IMR-90 (cell line): ENCODE measurements around the gene TOM1. TPM values are rescaled to one million over a fixed set of nuclear protein-coding genes. Genes with fewer than 3 reads are reported as not detected.

Experiments used
- ATAC-seq: fragments of 200-7000 bp; cut with Tn5 transposase; 2 replicates; pipeline ENCODE4 v1.9.1; 2020; ENCODE audit warnings: low read depth, mild to moderate bottlenecking, moderate library complexity
- BruUV-seq: library from RNA; stranded (reverse); fragments of 400-500 nt; replicated peaks from 2 replicates; lab custom pipeline; 2021; lab: Mats Ljungman, UMichigan
- CTCF ChIA-PET: fragments of 300-600 bp; formaldehyde crosslinking; extraction: SDS; loops from one replicate; lab custom pipeline; 2021; ENCODE audit warnings: antibody characterized with exemption; lab: Yijun Ruan, JAX
- POLR2A ChIA-PET: fragments of 300-600 bp; sonication (Branson Sonifier 250); formaldehyde crosslinking; loops from one replicate; lab custom pipeline; 2022; ENCODE audit warnings: antibody characterized with exemption; ENCODE audit not compliant: unreplicated experiment; lab: Charles Lee
- DNase-seq: peaks from one replicate; pipeline ENCODE4 v3.0.0; 2013
- H2AFZ ChIP-seq: replicated peaks from 2 replicates; pipeline ENCODE3; 2013; ENCODE audit warnings: low read length, mild to moderate bottlenecking; ENCODE audit not compliant: poor library complexity
- H2AK5ac ChIP-seq: 2 replicates; pipeline ENCODE4 v1.6.1; 2013; ENCODE audit warnings: low read depth, low read length, inconsistent platforms
- H2AK9ac ChIP-seq: replicated peaks from 2 replicates; pipeline ENCODE3; 2013; ENCODE audit warnings: mild to moderate bottlenecking, low read depth, low read length, moderate library complexity; ENCODE audit not compliant: poor library complexity
- H2BK120ac ChIP-seq: 2 replicates; pipeline ENCODE4 v1.6.1; 2013; ENCODE audit warnings: low read depth, low read length, inconsistent platforms
- H2BK15ac ChIP-seq: 3 replicates; pipeline ENCODE4 v1.6.1; 2013; ENCODE audit warnings: low read depth, low read length, inconsistent platforms
- H2BK20ac ChIP-seq: 2 replicates; pipeline ENCODE4 v1.6.1; 2013; ENCODE audit warnings: low read depth, mild to moderate bottlenecking, inconsistent platforms, low read length, moderate library complexity
- H2BK5ac ChIP-seq: 2 replicates; pipeline ENCODE4 v1.6.1; 2013; ENCODE audit warnings: mild to moderate bottlenecking, low read depth, low read length, inconsistent platforms; ENCODE audit not compliant: poor library complexity, severe bottlenecking
- H3K14ac ChIP-seq: replicated peaks from 2 replicates; pipeline ENCODE4 v1.6.1; 2013; ENCODE audit warnings: low read depth, low read length, inconsistent platforms
- H3K18ac ChIP-seq: 2 replicates; pipeline ENCODE4 v1.6.1; 2013; ENCODE audit warnings: low read depth, low read length, control low read depth
- H3K23ac ChIP-seq: 2 replicates; pipeline ENCODE4 v1.6.1; 2013; ENCODE audit warnings: low read depth, low read length, inconsistent platforms
- H3K27ac ChIP-seq: 2 replicates; pipeline ENCODE4 v1.5.1; 2013; ENCODE audit warnings: mild to moderate bottlenecking, control low read depth, low read length; ENCODE audit not compliant: insufficient read depth
- H3K27me3 ChIP-seq: 2 replicates; pipeline ENCODE4 v1.6.1; 2013; ENCODE audit warnings: low read length; ENCODE audit not compliant: control insufficient read depth, insufficient read depth
- H3K36me3 ChIP-seq: 2 replicates; pipeline ENCODE4 v1.6.1; 2013; ENCODE audit warnings: low read length, mixed read lengths; ENCODE audit not compliant: control insufficient read depth, insufficient read depth
- H3K4ac ChIP-seq: 2 replicates; pipeline ENCODE4 v1.6.1; 2013; ENCODE audit warnings: low read depth, low read length, inconsistent platforms
- H3K4me1 ChIP-seq: 2 replicates; pipeline ENCODE4 v1.6.1; 2013; ENCODE audit warnings: low read length, mixed read lengths; ENCODE audit not compliant: control insufficient read depth, insufficient read depth
- H3K4me2 ChIP-seq: 2 replicates; pipeline ENCODE4 v1.6.1; 2013; ENCODE audit warnings: low read depth, mild to moderate bottlenecking, control low read depth, low read length, moderate library complexity
- H3K4me3 ChIP-seq: 2 replicates; pipeline ENCODE4 v1.5.1; 2013; ENCODE audit warnings: low read depth, mild to moderate bottlenecking, control low read depth, low read length, moderate library complexity; ENCODE audit not compliant: insufficient read depth
- H3K56ac ChIP-seq: 2 replicates; pipeline ENCODE4 v1.6.1; 2013; ENCODE audit warnings: low read length, inconsistent platforms; ENCODE audit not compliant: insufficient read depth; ENCODE audit errors: extremely low read depth
- H3K79me1 ChIP-seq, 2 experiments: 2 replicates each; pipeline ENCODE4 v1.6.1; 2013; ENCODE audit warnings: low read length in 2 of 2, inconsistent platforms in 1 of 2, low read depth in 1 of 2
- H3K9ac ChIP-seq: 2 replicates; pipeline ENCODE4 v1.6.1; 2013; ENCODE audit warnings: low read depth, low read length, control low read depth
- H3K9me1 ChIP-seq: 2 replicates; pipeline ENCODE4 v1.6.1; 2013; ENCODE audit warnings: low read length, inconsistent platforms; ENCODE audit not compliant: insufficient read depth
- H3K9me3 ChIP-seq: 2 replicates; pipeline ENCODE4 v1.6.1; 2013; ENCODE audit warnings: low read length; ENCODE audit not compliant: control insufficient read depth, insufficient read depth
- H4K20me1 ChIP-seq: 2 replicates; pipeline ENCODE4 v1.6.1; 2013; ENCODE audit warnings: low read length, inconsistent platforms; ENCODE audit not compliant: insufficient read depth
- H4K5ac ChIP-seq: 2 replicates; pipeline ENCODE4 v1.6.1; 2013; ENCODE audit warnings: mild to moderate bottlenecking, low read depth, low read length, control low read depth
- H4K8ac ChIP-seq, 2 experiments: 2 replicates each; pipeline ENCODE4 v1.6.1; 2013; ENCODE audit warnings: low read depth in 2 of 2, low read length in 2 of 2, control low read depth in 1 of 2, inconsistent platforms in 1 of 2
- H4K91ac ChIP-seq: 2 replicates; pipeline ENCODE4 v1.6.1; 2013; ENCODE audit warnings: low read depth, low read length, inconsistent platforms; ENCODE audit not compliant: insufficient read depth
- MAFK ChIP-seq: IDR thresholded peaks from 2 replicates; pipeline ENCODE4 v1.6.1; 2012; ENCODE audit warnings: low read depth, low read length, improper control_type of control experiment
- MAZ ChIP-seq: IDR thresholded peaks from 2 replicates; pipeline ENCODE4 v1.6.1; 2012; ENCODE audit warnings: low read depth, mild to moderate bottlenecking, low read length, improper control_type of control experiment, moderate library complexity, borderline replicate concordance
- NFE2L2 ChIP-seq: fragments of 150-350 bp; IDR thresholded peaks from 2 replicates; pipeline ENCODE4 v1.6.1; 2016; ENCODE audit warnings: low read depth, mild to moderate bottlenecking, low read length
- POLR2A ChIP-seq: IDR thresholded peaks from 2 replicates; pipeline ENCODE4 v1.6.1; 2012; ENCODE audit warnings: mild to moderate bottlenecking, low read depth, low read length
- RAD21 ChIP-seq: IDR thresholded peaks from 2 replicates; pipeline ENCODE4 v1.6.1; 2012; ENCODE audit warnings: low read length, improper control_type of control experiment
- RFX5 ChIP-seq: IDR thresholded peaks from 2 replicates; pipeline ENCODE4 v1.8.0; 2012; ENCODE audit warnings: low read depth, mild to moderate bottlenecking, low read length, moderate library complexity
- SMC3 ChIP-seq: fragments of 150-350 bp; IDR thresholded peaks from 2 replicates; pipeline ENCODE4 v1.6.1; 2016; ENCODE audit warnings: low read depth, mild to moderate bottlenecking, antibody characterized with exemption, low read length, moderate library complexity
- WGBS, 2 experiments: methylation state at CpG; one replicate each; pipeline versions ENCODE4 v1.1.5 to v1.1.7; 2013; ENCODE audit warnings: missing lambda C conversion rate in 2 of 2; ENCODE audit not compliant: insufficient read length in 1 of 2; ENCODE audit errors: extremely low coverage in 2 of 2; 5-methylcytosine and 5-hydroxymethylcytosine counted together
- dilution Hi-C: fragments of 300-500 bp; cut with HindIII; formaldehyde crosslinking; loops from one replicate; pipeline ENCODE4 v1.14.3; 2018; ENCODE audit warnings: low sequenced_read_pairs; ENCODE audit not compliant: unreplicated experiment
- in situ Hi-C: fragments of 300-500 bp; cut with MboI; formaldehyde crosslinking; loops from 3 replicates; pipeline ENCODE4 v1.14.3; 2019; ENCODE audit warnings: low sequenced_read_pairs, inconsistent platforms, mixed read lengths
- intact Hi-C: fragments of 100-400 bp; cut with micrococcal nuclease; formaldehyde crosslinking; loops from 2 replicates; pipeline ENCODE4 v1.10.0; 2022
- polyA plus RNA-seq, 3 experiments: library from polyadenylated mRNA; depleted of rRNA; stranded (reverse); fragments of >200 nt; gene quantifications; 2 replicates each; pipeline ENCODE4 v1.2.3, GENCODE V29; 2012; ENCODE audit warnings: low replicate concordance in 1 of 3
- total RNA-seq: library from RNA; depleted of rRNA; stranded (reverse); fragments of >200 nt; gene quantifications from 2 replicates; pipeline ENCODE4 v1.2.3, GENCODE V29; 2012
- TF ChIP-seq, protein P1 (sequence below): fragments of 150-350 bp; IDR thresholded peaks from 2 replicates; pipeline ENCODE4 v1.6.1; 2016; ENCODE audit warnings: low read depth, mild to moderate bottlenecking, low read length, moderate library complexity, borderline replicate concordance

Gene TOM1
- total and polyA plus RNA-seq, 2 of the 4 experiments (the other 2 are of a cell fraction), result 38.0 to 46.4 TPM

DNA sequence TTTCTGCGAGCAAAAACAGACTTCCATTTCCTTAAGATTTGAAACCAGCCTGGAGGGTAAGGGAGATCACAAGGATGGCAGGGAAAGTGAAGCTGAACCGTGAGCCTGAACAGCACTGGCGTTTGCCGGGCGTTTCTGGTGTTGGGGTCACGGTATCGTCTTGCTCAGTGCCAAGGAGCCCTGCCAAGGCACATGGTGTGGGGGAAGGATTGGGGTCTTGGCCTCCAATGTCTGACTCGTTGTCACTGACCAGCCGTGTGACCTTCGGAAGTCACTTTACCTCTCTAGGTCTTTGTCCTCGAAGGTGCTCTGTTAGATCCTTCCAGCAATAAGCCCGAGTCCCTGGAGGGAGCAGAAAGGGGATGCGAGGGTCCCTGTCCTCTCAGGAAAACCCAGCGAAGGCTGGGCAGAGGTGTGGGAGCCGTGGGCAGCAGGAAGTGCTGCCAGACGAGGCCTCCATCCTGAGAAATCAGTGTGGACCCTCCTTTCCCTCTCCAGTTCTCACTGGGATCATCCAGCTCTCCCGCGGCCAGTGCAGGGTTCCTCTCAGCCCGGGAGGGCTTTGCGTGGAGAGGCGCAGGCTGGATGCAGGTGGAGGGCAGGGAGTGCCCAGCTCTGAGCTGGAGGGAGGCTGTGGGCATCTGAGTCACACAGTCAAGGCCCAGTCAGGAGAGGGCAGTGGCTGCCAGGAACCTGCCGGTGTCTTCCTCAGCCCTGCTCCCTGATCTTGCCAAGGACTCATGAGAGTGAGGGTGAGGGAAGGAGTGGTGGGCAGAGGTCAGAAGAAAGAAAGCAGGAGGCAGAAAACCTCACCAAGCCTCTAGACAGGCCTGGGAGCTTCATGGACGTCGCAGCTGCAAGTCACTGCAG, 18.9 kb downstream of the TOM1 start:
- intact Hi-C loops, result no loop called here
- POLR2A ChIA-PET, result no interaction called here
- 96% methylated on average over 8 of the region's 24 CpGs; no CpG with 5 or more reads in 1 of the 2 experiments for WGBS, 2 experiments
- DNase-seq (no peak), ATAC-seq (no peak)
- BruUV-seq, result no TSS peak
- Histone ChIP-seq H2AFZ (no peak overlapping the region), H3K9ac (no peak overlapping the region), H4K20me1 (peaks cover 56% of the 10 kb centered on the region), H2BK15ac (no peak overlapping the region), H4K91ac (no peak overlapping the region), H3K56ac (no peak overlapping the region), H3K36me3 (peaks cover 48% of the 10 kb centered on the region), H2AK9ac (no peak overlapping the region), H3K9me3 (no peaks in the 10 kb centered on the region), H4K5ac (no peak overlapping the region), H3K79me1 (peaks cover 13 to 64% of the 10 kb centered on the region in 2 experiments; a peak in 3 of 4 replicates), H3K4me1 (peaks cover 3% of the 10 kb centered on the region), H3K4me3 (no peak overlapping the region), H3K14ac (no peak overlapping the region), H2AK5ac (no peak overlapping the region), H2BK20ac (no peak overlapping the region), H2BK120ac (no peak overlapping the region), H3K23ac (no peak overlapping the region), H3K9me1 (peaks cover 12% of the 10 kb centered on the region; the same call in 1 of the 2 replicates), H3K4me2 (no peak overlapping the region), H3K27ac (no peak overlapping the region), H3K18ac (no peak overlapping the region), H3K27me3 (no peaks in the 10 kb centered on the region), H3K4ac (no peak overlapping the region), H2BK5ac (no peak overlapping the region), H4K8ac (no peak overlapping the region)
- TF ChIP-seq RAD21, result no peak
- TF ChIP-seq MAZ, result no peak
- no peak for TF ChIP-seq MAFK
- TF ChIP-seq RFX5, result no peak
- TF ChIP-seq, protein P1, sequence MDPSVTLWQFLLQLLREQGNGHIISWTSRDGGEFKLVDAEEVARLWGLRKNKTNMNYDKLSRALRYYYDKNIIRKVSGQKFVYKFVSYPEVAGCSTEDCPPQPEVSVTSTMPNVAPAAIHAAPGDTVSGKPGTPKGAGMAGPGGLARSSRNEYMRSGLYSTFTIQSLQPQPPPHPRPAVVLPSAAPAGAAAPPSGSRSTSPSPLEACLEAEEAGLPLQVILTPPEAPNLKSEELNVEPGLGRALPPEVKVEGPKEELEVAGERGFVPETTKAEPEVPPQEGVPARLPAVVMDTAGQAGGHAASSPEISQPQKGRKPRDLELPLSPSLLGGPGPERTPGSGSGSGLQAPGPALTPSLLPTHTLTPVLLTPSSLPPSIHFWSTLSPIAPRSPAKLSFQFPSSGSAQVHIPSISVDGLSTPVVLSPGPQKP, result no peak
- no peak for TF ChIP-seq SMC3
- no peak for TF ChIP-seq POLR2A
- TF ChIP-seq NFE2L2, result no peak
- in situ Hi-C loops, result loop anchor here (25.0 kb wide), 1 partner anchor 1194 kb away; the partner anchor contains the start of gene FOXRED2
- dilution Hi-C loops, result no loop called here
- CTCF ChIA-PET, result no interaction called here
